Measurements from ENCODE around the gene RASA4B. TPM values are rescaled to one million over a fixed set of nuclear protein-coding genes. Genes with fewer than 3 reads are reported as not detected.
"Not testable (repeated sequence)": the region's sequence is repeated elsewhere in the genome, so short reads cannot be mapped to it uniquely, and the experiment has no call there.

RASA4B gene
- total RNA-seq, 1 donor from 2014 or later = 30.0 TPM

- intact Hi-C loops (cut with DNase I); H3K9me3 ChIP-seq; H3K27ac ChIP-seq; H3K4me3 ChIP-seq; H3K27me3 ChIP-seq; ATAC-seq; H3K4me1 ChIP-seq; H3K36me3 ChIP-seq: not testable (repeated sequence)
- DNase-seq = peak; percentile 65
These were observed 20.3 kb downstream of the RASA4B start for GRCh38 chr7:102497308-102497707.

DNA sequence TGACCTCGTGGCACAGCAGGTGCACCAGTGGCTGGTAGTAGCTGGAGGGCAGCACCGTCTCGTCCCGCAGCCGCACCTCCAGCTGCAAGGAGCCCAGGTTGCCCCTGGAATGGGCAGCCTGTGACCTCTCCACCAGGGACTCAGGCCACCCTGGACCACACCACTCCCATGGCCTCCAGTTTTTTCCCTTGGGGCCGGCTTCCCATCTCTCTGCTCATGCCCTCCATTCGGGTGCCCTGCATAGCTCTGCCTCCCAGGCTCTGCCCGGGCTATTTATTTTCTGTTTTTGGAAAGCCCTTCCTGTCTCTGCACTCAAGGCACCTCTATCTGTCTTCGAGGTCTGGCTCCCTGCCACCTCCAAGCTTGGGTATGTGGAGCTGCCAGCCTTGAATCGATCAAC, 20.7 kb downstream of the RASA4B start:
- DNase-seq = peak; percentile 62

DNA sequence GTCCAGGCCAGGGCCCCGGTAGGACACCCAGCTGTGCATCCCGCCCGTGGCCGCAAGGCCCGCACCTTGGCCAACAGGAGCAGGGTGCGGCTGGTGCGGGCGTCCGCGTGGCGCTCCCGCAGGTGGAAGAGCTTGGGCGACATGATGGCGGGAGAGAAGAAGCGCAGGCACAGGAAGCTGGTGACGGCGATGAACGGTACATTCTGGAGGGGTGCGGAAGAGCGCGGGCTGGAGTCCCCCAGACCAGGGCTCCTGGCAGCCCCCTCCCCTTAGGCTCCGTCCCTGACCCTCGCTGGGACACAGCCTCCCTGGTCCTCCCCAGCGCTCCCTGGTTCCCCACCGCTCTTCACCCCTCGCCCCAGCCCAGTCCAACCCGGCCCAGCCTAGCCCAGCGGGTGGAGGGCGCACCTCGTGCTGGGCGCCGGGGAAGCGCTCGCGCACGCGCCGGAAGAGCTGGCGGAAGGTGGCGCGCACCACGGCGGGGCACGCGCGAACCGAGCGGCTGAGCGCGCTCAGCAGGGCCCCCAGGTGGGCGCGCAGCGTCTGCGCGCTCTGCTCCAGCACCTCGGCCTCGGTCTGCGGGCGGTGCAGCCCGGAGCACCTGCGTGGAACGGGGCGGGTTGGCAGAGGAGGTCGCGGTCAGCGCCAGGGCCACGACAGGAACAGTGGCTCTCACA, 23.0 kb downstream of the RASA4B start:
- H3K4me1 ChIP-seq; H3K9me3 ChIP-seq; H3K4me3 ChIP-seq; H3K27me3 ChIP-seq; H3K36me3 ChIP-seq; DNase-seq; H3K27ac ChIP-seq; intact Hi-C loops (cut with DNase I): not testable (repeated sequence)
- ATAC-seq = peak; percentile 57

More for the DNA sequence above, 20.7 kb downstream of the RASA4B start:
- intact Hi-C loops (cut with DNase I); H3K9me3 ChIP-seq; H3K27me3 ChIP-seq; H3K4me1 ChIP-seq; ATAC-seq; H3K4me3 ChIP-seq; H3K27ac ChIP-seq; H3K36me3 ChIP-seq: not testable (repeated sequence)

DNA sequence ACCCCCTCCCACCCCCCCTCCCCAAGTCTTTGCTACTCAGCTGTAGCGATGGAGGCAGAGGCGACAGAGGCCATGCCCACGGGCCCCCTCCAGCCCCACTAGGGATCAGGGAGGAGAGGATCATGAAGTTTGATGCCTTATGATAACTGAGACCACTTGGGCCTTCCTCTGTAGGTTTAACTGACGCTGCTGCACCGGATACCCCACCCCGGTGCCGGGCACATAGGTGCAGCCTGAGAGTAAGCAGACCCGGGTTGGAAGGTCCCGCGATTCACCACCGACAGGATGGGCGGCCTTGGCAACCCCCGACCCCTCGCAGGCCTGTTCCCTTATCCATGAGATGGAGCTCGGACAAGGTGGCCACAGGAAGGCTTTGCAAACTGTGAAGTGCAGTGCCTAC, 23.6 kb downstream of the RASA4B start:
- ATAC-seq; H3K27ac ChIP-seq; H3K27me3 ChIP-seq; intact Hi-C loops (cut with DNase I); H3K36me3 ChIP-seq; H3K9me3 ChIP-seq; H3K4me1 ChIP-seq: not testable (repeated sequence)
- H3K4me3 ChIP-seq = peak overlapping the region; percentile 34
- DNase-seq = peak; percentile 72

- intact Hi-C loops (cut with DNase I) = not testable (repeated sequence)
- DNase-seq = peak; percentile 71
These were observed 24.2 kb downstream of the RASA4B start for GRCh38 chr7:102493220-102493935.

DNA sequence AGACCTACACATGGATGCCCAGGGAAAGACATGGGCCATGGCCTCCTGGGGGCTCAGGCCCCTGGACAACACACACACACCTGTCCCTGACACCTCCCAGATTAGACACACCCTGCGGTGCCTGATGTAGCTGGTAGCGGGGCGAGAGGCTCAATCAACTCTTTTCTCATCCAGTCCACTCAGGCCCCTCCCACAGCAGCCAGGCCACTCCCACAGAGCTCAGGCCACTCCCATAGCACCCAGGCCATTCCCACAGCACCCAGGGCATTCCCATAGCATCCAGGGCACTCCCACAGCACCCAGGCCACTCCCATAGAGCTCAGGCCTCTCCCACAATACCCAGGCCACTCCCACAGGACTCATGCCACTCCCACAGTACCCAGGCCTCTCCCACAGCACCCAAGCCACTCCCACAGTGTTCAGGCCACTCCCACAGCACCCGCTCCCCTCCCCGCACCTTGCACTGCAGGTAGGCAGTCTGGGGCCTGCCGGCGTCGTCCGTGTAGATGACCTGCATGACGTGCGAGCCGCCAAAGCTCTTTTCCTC, 27.0 kb downstream of the RASA4B start:
- H3K27ac ChIP-seq; H3K4me3 ChIP-seq; H3K36me3 ChIP-seq; H3K27me3 ChIP-seq; H3K4me1 ChIP-seq; H3K9me3 ChIP-seq; intact Hi-C loops (cut with DNase I): not testable (repeated sequence)
- ATAC-seq (peak; percentile 78), DNase-seq (peak; percentile 88)

More at GRCh38 chr7:102493220-102493935, 24.2 kb downstream of the RASA4B start:
- not testable (repeated sequence) for H3K4me3 ChIP-seq, H3K27me3 ChIP-seq, H3K4me1 ChIP-seq, H3K9me3 ChIP-seq, H3K27ac ChIP-seq, H3K36me3 ChIP-seq
- ATAC-seq = peak; percentile 83

- H3K4me1 ChIP-seq; H3K27ac ChIP-seq; H3K36me3 ChIP-seq; intact Hi-C loops (cut with DNase I); H3K27me3 ChIP-seq; DNase-seq; H3K4me3 ChIP-seq; H3K9me3 ChIP-seq; ATAC-seq: not testable (repeated sequence)
These were observed 33.3 kb downstream of the RASA4B start for GRCh38 chr7:102484317-102484716.

- H3K27me3 ChIP-seq; intact Hi-C loops (cut with DNase I); ATAC-seq; H3K27ac ChIP-seq; H3K4me3 ChIP-seq; H3K36me3 ChIP-seq; H3K9me3 ChIP-seq; H3K4me1 ChIP-seq: not testable (repeated sequence)
- peak; percentile 43 for DNase-seq
These were observed 35.6 kb downstream of the RASA4B start for GRCh38 chr7:102481962-102482361.

DNA sequence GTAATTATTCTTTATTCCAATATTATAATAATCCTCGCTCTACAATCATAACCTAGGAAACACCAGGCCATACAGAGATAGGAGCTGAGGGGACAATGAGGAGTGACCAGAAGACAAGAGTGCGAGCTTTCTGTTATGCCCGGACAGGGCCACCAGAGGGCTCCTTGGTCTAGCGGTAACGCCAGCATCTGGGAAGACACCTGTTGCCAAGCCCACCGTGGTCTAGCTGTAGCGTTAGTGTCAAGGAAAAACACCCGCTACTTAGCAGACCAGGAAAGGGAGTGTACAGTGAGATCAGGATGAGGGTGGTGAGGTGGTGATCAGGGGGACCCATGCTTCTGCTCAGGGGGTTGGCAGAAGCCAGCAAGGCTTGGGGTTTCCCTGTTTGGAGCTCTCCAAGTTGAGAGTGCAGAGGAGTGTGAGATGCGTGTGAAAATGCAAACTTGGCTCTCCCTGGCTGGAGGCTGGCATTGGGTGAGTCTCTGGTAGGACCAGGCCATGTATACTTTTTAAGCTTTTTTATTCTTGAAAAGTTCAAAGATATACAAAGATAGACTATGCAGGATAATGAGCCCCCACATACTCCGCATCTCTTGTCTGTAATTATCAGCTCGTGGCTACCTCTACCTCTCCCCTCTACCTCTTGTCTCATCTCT, 37.5 kb downstream of the RASA4B start:
- DNase-seq = peak; percentile 73
- peak; percentile 52 for TF ChIP-seq CTCF (IDR thresholded peaks at IDR 0.05)
- H3K9me3 ChIP-seq; ATAC-seq; H3K27me3 ChIP-seq; H3K4me1 ChIP-seq; intact Hi-C loops (cut with DNase I); H3K36me3 ChIP-seq; H3K27ac ChIP-seq; H3K4me3 ChIP-seq: not testable (repeated sequence)

DNA sequence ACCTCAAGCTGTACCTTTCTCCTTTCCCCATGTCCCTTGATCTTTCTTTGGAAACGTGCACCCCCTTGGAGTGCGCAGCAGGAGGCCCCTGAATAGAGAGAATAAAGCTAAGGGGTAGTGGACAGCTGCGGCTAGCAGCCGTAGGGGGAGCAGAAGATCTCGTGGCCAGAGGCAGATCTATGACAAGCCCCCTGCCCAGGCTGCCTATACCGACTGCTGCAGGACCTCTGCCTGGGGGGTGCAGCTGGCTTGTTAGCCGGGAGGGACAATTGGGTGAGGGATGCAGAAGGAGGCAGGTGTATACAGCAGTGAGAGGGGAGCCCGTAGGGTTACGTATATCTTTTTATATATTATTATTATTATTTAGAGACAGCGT, 38.4 kb downstream of the RASA4B start:
- H3K4me1 ChIP-seq; H3K27me3 ChIP-seq; H3K36me3 ChIP-seq; H3K4me3 ChIP-seq; ATAC-seq; intact Hi-C loops (cut with DNase I); H3K27ac ChIP-seq; DNase-seq; H3K9me3 ChIP-seq: not testable (repeated sequence)
